WTC11 (cell line): ENCODE data around the gene ITPR3. TPM values are rescaled to one million over a fixed set of nuclear protein-coding genes. Genes with fewer than 3 reads are reported as not detected.

ENCODE experiments used
- ATAC-seq: fragments of 200-7000 bp; cut with Tn5 transposase; 2 replicates; pipeline ENCODE4 v1.10.0; 2021; ENCODE audit warnings: mild to moderate bottlenecking, moderate library complexity
- CTCF ChIA-PET: fragments of 300-600 bp; sonication (Branson Sonifier 250); formaldehyde crosslinking; loops from one replicate; lab custom pipeline; 2021; ENCODE audit warnings: antibody characterized with exemption; lab: Charles Lee
- POLR2A ChIA-PET: fragments of 350-600 bp; sonication (Branson Sonifier 250); formaldehyde crosslinking; loops from one replicate; lab custom pipeline; 2021; ENCODE audit warnings: antibody characterized with exemption; lab: Charles Lee
- DNase-seq: peaks from one replicate; pipeline ENCODE4 v3.0.0; 2021; ENCODE audit warnings: low spot score
- H3K27ac Mint-ChIP-seq: 2 replicates; pipeline ENCODE4 v1.8.0; 2021; ENCODE audit warnings: mixed read lengths
- H3K27me3 Mint-ChIP-seq: 2 replicates; pipeline ENCODE4 v1.8.0; 2021; ENCODE audit warnings: low read depth, mild to moderate bottlenecking, moderate library complexity, mixed read lengths
- H3K36me3 Mint-ChIP-seq: 2 replicates; pipeline ENCODE4 v1.8.0; 2021; ENCODE audit warnings: mixed read lengths
- H3K4me1 Mint-ChIP-seq: 2 replicates; pipeline ENCODE4 v1.8.0; 2022; ENCODE audit warnings: mixed read lengths
- H3K4me3 Mint-ChIP-seq: 2 replicates; pipeline ENCODE4 v1.8.0; 2021; ENCODE audit warnings: mild to moderate bottlenecking, moderate library complexity, mixed read lengths
- H3K9me3 Mint-ChIP-seq: 2 replicates; pipeline ENCODE4 v1.8.0; 2021; ENCODE audit warnings: mixed read lengths
- CREM ChIP-seq: sonication (generic); formaldehyde crosslinking; IDR thresholded peaks from 2 replicates; pipeline ENCODE4 v1.8.1; 2022; ENCODE audit warnings: mild to moderate bottlenecking, missing genetic modification reagents, moderate library complexity
- E2F4 ChIP-seq: sonication (generic); formaldehyde crosslinking; IDR thresholded peaks from 2 replicates; pipeline ENCODE4 v1.8.1; 2022; ENCODE audit warnings: low read depth, mild to moderate bottlenecking, moderate library complexity, missing genetic modification reagents, borderline replicate concordance
- ELF4 ChIP-seq: sonication (generic); formaldehyde crosslinking; IDR thresholded peaks from 2 replicates; pipeline ENCODE4 v1.8.1; 2022; ENCODE audit warnings: low read depth, mild to moderate bottlenecking, moderate library complexity, missing genetic modification reagents
- GTF2I ChIP-seq: fragments of 250-450 bp; sonication (Bioruptor Pico); conservative IDR thresholded peaks from 2 replicates; pipeline ENCODE4 v1.4.0; 2021; ENCODE audit warnings: mild to moderate bottlenecking
- MLX ChIP-seq: sonication (generic); formaldehyde crosslinking; IDR thresholded peaks from 2 replicates; pipeline ENCODE4 v1.8.1; 2023; ENCODE audit warnings: mild to moderate bottlenecking, missing genetic modification reagents, moderate library complexity
- MYBL2 ChIP-seq: sonication (generic); formaldehyde crosslinking; IDR thresholded peaks from 2 replicates; pipeline ENCODE4 v1.8.1; 2023; ENCODE audit warnings: mild to moderate bottlenecking, moderate library complexity, missing genetic modification reagents
- NFYB ChIP-seq: sonication (generic); formaldehyde crosslinking; conservative IDR thresholded peaks from 2 replicates; pipeline ENCODE4 v1.8.0; 2022; ENCODE audit warnings: low read depth, missing genetic modification reagents
- NR2C2 ChIP-seq: sonication (generic); formaldehyde crosslinking; IDR thresholded peaks from 2 replicates; pipeline ENCODE4 v1.8.0; 2022; ENCODE audit warnings: mild to moderate bottlenecking, missing genetic modification reagents
- PRDM15 ChIP-seq: sonication (generic); formaldehyde crosslinking; IDR thresholded peaks from 2 replicates; pipeline ENCODE4 v1.8.0; 2022; ENCODE audit warnings: missing genetic modification reagents
- PREB ChIP-seq: sonication (generic); formaldehyde crosslinking; IDR thresholded peaks from 2 replicates; pipeline ENCODE4 v1.8.1; 2022; ENCODE audit warnings: mild to moderate bottlenecking, missing genetic modification reagents, moderate library complexity, borderline replicate concordance
- STAT6 ChIP-seq: sonication (generic); formaldehyde crosslinking; conservative IDR thresholded peaks from 2 replicates; pipeline ENCODE4 v1.8.1; 2023; ENCODE audit warnings: mild to moderate bottlenecking, low read depth, missing genetic modification reagents, moderate library complexity
- USF2 ChIP-seq: sonication (generic); formaldehyde crosslinking; IDR thresholded peaks from 2 replicates; pipeline ENCODE4 v1.8.1; 2023; ENCODE audit warnings: mild to moderate bottlenecking, missing genetic modification reagents, moderate library complexity
- ZMAT4 ChIP-seq: fragments of 250-450 bp; sonication (Bioruptor Pico); IDR thresholded peaks from 2 replicates; pipeline ENCODE4 v1.9.0; 2021; ENCODE audit warnings: mild to moderate bottlenecking
- ZNF263 ChIP-seq: sonication (generic); formaldehyde crosslinking; IDR thresholded peaks from 2 replicates; pipeline ENCODE4 v1.8.1; 2022; ENCODE audit warnings: low read depth, mild to moderate bottlenecking, moderate library complexity, missing genetic modification reagents
- ZNF416 ChIP-seq: fragments of 250-450 bp; sonication (Bioruptor Pico); IDR thresholded peaks from 2 replicates; pipeline ENCODE4 v1.9.0; 2021; ENCODE audit warnings: mild to moderate bottlenecking, inconsistent platforms
- ZNF532 ChIP-seq: fragments of 250-450 bp; sonication (Bioruptor Pico); IDR thresholded peaks from 2 replicates; pipeline ENCODE4 v1.9.0; 2021; ENCODE audit warnings: mild to moderate bottlenecking, borderline replicate concordance
- total RNA-seq: library from RNA; stranded (reverse); gene quantifications from 3 replicates; pipeline ENCODE4 v1.2.3, GENCODE V29; 2021

ITPR3 gene
- total RNA-seq, 1 experiment from 2014 or later, result 47.3 TPM

GRCh38 chr6:33597551-33598322 is 23.4 kb upstream of the ITPR3 start:
- no peak for TF ChIP-seq ELF4 (CRISPR knock-in tag)
- TF ChIP-seq, all 79 proteins: peak for 0
- CTCF ChIA-PET, result interaction anchor here (2.1 to 2.4 kb wide), 2 partner anchors 8 to 10 kb away, joined by 7 read pairs; no protein-coding TSS in a partner anchor
- POLR2A ChIA-PET, result no interaction called here

GRCh38 chr6:33599413-33599938 is 21.6 kb upstream of the ITPR3 start:
- Mint-ChIP-seq H3K36me3 (no peaks in the 10 kb centered on the region), H3K27me3 (no peaks in the 10 kb centered on the region; the same call in 1 of the 2 replicates), H3K9me3 (no peaks in the 10 kb centered on the region), H3K27ac (no peak overlapping the region; the same call in 1 of the 2 replicates), H3K4me1 (no peaks in the 10 kb centered on the region; the same call in 1 of the 2 replicates), H3K4me3 (no peak overlapping the region)
- ATAC-seq, result no peak
- DNase-seq, result no peak
- POLR2A ChIA-PET, result no interaction called here
- CTCF ChIA-PET, result interaction anchor here (1.1 to 2.4 kb wide), 4 partner anchors 9 to 101 kb away, joined by 3 to 7 read pairs (median 4); no protein-coding TSS in a partner anchor
- TF ChIP-seq USF2, result no peak
- no peak for TF ChIP-seq E2F4 (CRISPR knock-in tag)
- TF ChIP-seq ZMAT4, result no peak
- no peak for TF ChIP-seq NFYB (CRISPR knock-in tag)
- TF ChIP-seq NR2C2 (CRISPR knock-in tag), result no peak
- TF ChIP-seq PRDM15, result no peak
- TF ChIP-seq CREM (CRISPR knock-in tag), result no peak
- TF ChIP-seq ZNF263, result no peak
- no peak for TF ChIP-seq ZNF532
- no peak for TF ChIP-seq STAT6 (CRISPR knock-in tag)
- no peak for TF ChIP-seq MLX
- no peak for TF ChIP-seq PREB
- TF ChIP-seq GTF2I, result no peak
- no peak for TF ChIP-seq ZNF416 (CRISPR knock-in tag)
- no peak for TF ChIP-seq MYBL2 (CRISPR knock-in tag)

More at GRCh38 chr6:33597551-33598322, 23.4 kb upstream of the ITPR3 start:
- DNase-seq (no peak), ATAC-seq (no peak)
- Mint-ChIP-seq H3K27me3 (no peaks in the 10 kb centered on the region; the same call in 1 of the 2 replicates), H3K4me3 (no peak overlapping the region), H3K9me3 (no peaks in the 10 kb centered on the region), H3K36me3 (no peaks in the 10 kb centered on the region), H3K27ac (no peak overlapping the region), H3K4me1 (peaks cover 8% of the 10 kb centered on the region)
